PC-3 (cell line): Measurements from ENCODE around the gene TMEM37. TPM values are rescaled to one million over a fixed set of nuclear protein-coding genes. Genes with fewer than 3 reads are reported as not detected.

Experiments
- ATAC-seq: fragments of 200-7000 bp; cut with Tn5 transposase; 2 replicates; pipeline ENCODE4 v1.9.1; 2020; ENCODE audit warnings: mild to moderate bottlenecking, moderate library complexity
- BruUV-seq: library from RNA; stranded (reverse); fragments of 400-500 nt; replicated peaks from 2 replicates; lab custom pipeline; 2021; lab: Mats Ljungman, UMichigan
- CTCF ChIA-PET: fragments of 300-600 bp; sonication (Branson Sonifier 250); formaldehyde crosslinking; loops from one replicate; lab custom pipeline; 2022; ENCODE audit warnings: antibody characterized with exemption; lab: Charles Lee
- POLR2A ChIA-PET: fragments of 300-600 bp; sonication (Branson Sonifier 250); formaldehyde crosslinking; loops from one replicate; lab custom pipeline; 2022; ENCODE audit warnings: antibody characterized with exemption; ENCODE audit not compliant: unreplicated experiment; lab: Charles Lee
- DNase-seq: peaks from one replicate; pipeline ENCODE4 v3.0.0-alpha.2; 2015
- H2AFZ ChIP-seq: fragments of 300-600 bp; sonication (generic); 2 replicates; pipeline ENCODE4 v1.6.0; 2016; ENCODE audit warnings: antibody characterized with exemption, low read length
- H3F3A ChIP-seq: fragments of 300-600 bp; sonication (generic); one replicate; pipeline ENCODE4 v1.6.0; 2017; ENCODE audit warnings: antibody characterized with exemption, low read length, control low read depth, mild to moderate bottlenecking; ENCODE audit not compliant: unreplicated experiment
- H3K27ac ChIP-seq: fragments of 300-600 bp; sonication (generic); 2 replicates; pipeline ENCODE4 v1.5.1; 2016; ENCODE audit warnings: mild to moderate bottlenecking, low read length
- H3K27me3 ChIP-seq: fragments of 300-600 bp; sonication (generic); 2 replicates; pipeline ENCODE4 v1.6.1; 2016; ENCODE audit warnings: low read length, mixed read lengths
- H3K36me3 ChIP-seq: fragments of 300-600 bp; sonication (generic); 2 replicates; pipeline ENCODE4 v1.6.1; 2016; ENCODE audit warnings: low read depth, mixed run types, low read length, mixed read lengths
- H3K4me1 ChIP-seq: fragments of 300-600 bp; sonication (generic); 2 replicates; pipeline ENCODE4 v1.5.1; 2016; ENCODE audit warnings: low read length; ENCODE audit not compliant: insufficient read depth
- H3K4me2 ChIP-seq: fragments of 300-600 bp; sonication (generic); 2 replicates; pipeline ENCODE4 v1.6.0; 2016; ENCODE audit warnings: low read length
- H3K4me3 ChIP-seq: fragments of 300-600 bp; sonication (generic); 2 replicates; pipeline ENCODE4 v1.5.1; 2016; ENCODE audit warnings: mild to moderate bottlenecking, low read length, mixed read lengths
- H3K79me2 ChIP-seq: fragments of 300-600 bp; sonication (generic); 2 replicates; pipeline ENCODE4 v1.6.1; 2017; ENCODE audit warnings: low read length, mixed read lengths
- H3K9ac ChIP-seq: fragments of 300-600 bp; sonication (generic); 2 replicates; pipeline ENCODE4 v1.6.0; 2016; ENCODE audit warnings: mild to moderate bottlenecking, low read length
- H3K9me2 ChIP-seq: fragments of 300-600 bp; sonication (generic); replicated peaks from 2 replicates; pipeline ENCODE4 v1.6.1; 2016; ENCODE audit warnings: mixed run types, low read length, mixed read lengths
- H3K9me3 ChIP-seq: fragments of 300-600 bp; sonication (generic); 2 replicates; pipeline ENCODE4 v1.6.1; 2016; ENCODE audit warnings: low read length, mixed read lengths
- H4K20me1 ChIP-seq: fragments of 300-600 bp; sonication (generic); 2 replicates; pipeline ENCODE4 v1.6.1; 2016; ENCODE audit warnings: low read length, mixed read lengths
- EZH2 ChIP-seq: fragments of 300-600 bp; sonication (generic); IDR thresholded peaks from one replicate; pipeline ENCODE4 v1.6.1; 2017; ENCODE audit warnings: antibody characterized with exemption, mild to moderate bottlenecking, low read length; ENCODE audit not compliant: unreplicated experiment
- EZH2phosphoT487 ChIP-seq: fragments of 300-600 bp; sonication (generic); IDR thresholded peaks from 2 replicates; pipeline ENCODE4 v1.6.1; 2018; ENCODE audit warnings: mild to moderate bottlenecking, antibody characterized with exemption, low read length, borderline replicate concordance
- intact Hi-C: fragments of 100-400 bp; cut with micrococcal nuclease; formaldehyde crosslinking; loops from 2 replicates; pipeline ENCODE4 v1.9.0; 2023
- total RNA-seq: library from RNA; depleted of rRNA; stranded (reverse); fragments of >200 nt; gene quantifications from 2 replicates; pipeline ENCODE4 v1.2.3, GENCODE V29; 2014
- TF ChIP-seq, protein P1 (sequence below): fragments of 300-600 bp; sonication (generic); conservative IDR thresholded peaks from 2 replicates; pipeline ENCODE4 v1.5.1; 2017; ENCODE audit warnings: antibody characterized with exemption, low read depth, mild to moderate bottlenecking, low read length

The TMEM37 gene
- total RNA-seq, 1 experiment from 2014 or later, result 0.26 TPM

- no peak overlapping the region for H3K27ac ChIP-seq
- DNase-seq (no peak), ATAC-seq (no peak)
- POLR2A ChIA-PET, result no interaction called here
- TF ChIP-seq, protein P1, sequence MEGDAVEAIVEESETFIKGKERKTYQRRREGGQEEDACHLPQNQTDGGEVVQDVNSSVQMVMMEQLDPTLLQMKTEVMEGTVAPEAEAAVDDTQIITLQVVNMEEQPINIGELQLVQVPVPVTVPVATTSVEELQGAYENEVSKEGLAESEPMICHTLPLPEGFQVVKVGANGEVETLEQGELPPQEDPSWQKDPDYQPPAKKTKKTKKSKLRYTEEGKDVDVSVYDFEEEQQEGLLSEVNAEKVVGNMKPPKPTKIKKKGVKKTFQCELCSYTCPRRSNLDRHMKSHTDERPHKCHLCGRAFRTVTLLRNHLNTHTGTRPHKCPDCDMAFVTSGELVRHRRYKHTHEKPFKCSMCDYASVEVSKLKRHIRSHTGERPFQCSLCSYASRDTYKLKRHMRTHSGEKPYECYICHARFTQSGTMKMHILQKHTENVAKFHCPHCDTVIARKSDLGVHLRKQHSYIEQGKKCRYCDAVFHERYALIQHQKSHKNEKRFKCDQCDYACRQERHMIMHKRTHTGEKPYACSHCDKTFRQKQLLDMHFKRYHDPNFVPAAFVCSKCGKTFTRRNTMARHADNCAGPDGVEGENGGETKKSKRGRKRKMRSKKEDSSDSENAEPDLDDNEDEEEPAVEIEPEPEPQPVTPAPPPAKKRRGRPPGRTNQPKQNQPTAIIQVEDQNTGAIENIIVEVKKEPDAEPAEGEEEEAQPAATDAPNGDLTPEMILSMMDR, result no peak
- TF ChIP-seq EZH2, result no peak
- no peaks in the 10 kb centered on the region for H3K36me3 ChIP-seq
- no peaks in the 10 kb centered on the region for H3K9me3 ChIP-seq
- CTCF ChIA-PET, result no interaction called here
- H3K4me3 ChIP-seq, result no peak overlapping the region
- H2AFZ ChIP-seq, result no peak overlapping the region
- H3K4me1 ChIP-seq, result peaks cover 5% of the 10 kb centered on the region; the same call in 1 of the 2 replicates
- H3K79me2 ChIP-seq, result no peaks in the 10 kb centered on the region
- no peaks in the 10 kb centered on the region for H4K20me1 ChIP-seq
- no peaks in the 10 kb centered on the region for H3F3A ChIP-seq
- no TSS peak for BruUV-seq
- no peak overlapping the region for H3K4me2 ChIP-seq
- peaks cover 3% of the 10 kb centered on the region; the same call in 1 of the 2 replicates for H3K27me3 ChIP-seq
- intact Hi-C loops, result no loop called here
- H3K9me2 ChIP-seq, result no peaks in the 10 kb centered on the region
- H3K9ac ChIP-seq, result no peak overlapping the region
These were observed 1.3 kb downstream of the TMEM37 start for GRCh38 chr2:119432851-119433522.

GRCh38 chr2:119433636-119434327, 2.1 kb downstream of the TMEM37 start:
- CTCF ChIA-PET, result no interaction called here
- TF ChIP-seq, protein P1, result no peak
- TF ChIP-seq EZH2 (no peak), EZH2phosphoT487 (no peak)

DNA sequence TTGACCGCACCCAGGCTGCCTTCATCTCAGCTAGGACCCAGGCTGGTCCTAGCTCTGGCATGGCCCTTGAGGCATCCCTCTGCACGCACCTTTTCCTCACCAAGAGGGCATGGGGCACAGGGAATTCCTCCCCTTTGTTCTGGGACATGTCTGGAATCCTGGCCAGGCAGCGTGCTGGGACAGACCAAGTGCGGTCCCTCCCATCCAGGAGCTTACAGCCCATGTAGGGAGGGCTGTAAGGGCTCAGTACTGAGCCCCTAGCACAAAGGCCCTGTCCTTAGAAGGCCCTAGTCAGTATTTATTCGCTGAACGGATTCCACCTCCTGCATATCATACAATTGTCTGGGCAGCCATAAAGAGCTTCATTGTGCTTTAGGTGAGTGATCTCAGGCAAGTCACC, 3.0 kb downstream of the TMEM37 start:
- H3K36me3 ChIP-seq, result no peaks in the 10 kb centered on the region
- DNase-seq (no peak), ATAC-seq (no peak)
- ChIA-PET POLR2A (no interaction called here), CTCF (interaction anchor here (0.6 kb wide), 1 partner anchor 142 kb away, joined by 4 read pairs; no protein-coding TSS in a partner anchor)
- peaks cover 5% of the 10 kb centered on the region; the same call in 1 of the 2 replicates for H3K4me1 ChIP-seq
- H3K9me2 ChIP-seq, result no peaks in the 10 kb centered on the region
- H3K4me3 ChIP-seq, result no peak overlapping the region
- no peaks in the 10 kb centered on the region for H4K20me1 ChIP-seq
- intact Hi-C loops, result no loop called here
- TF ChIP-seq EZH2phosphoT487 (no peak), EZH2 (no peak)
- TF ChIP-seq, protein P1, result no peak
- no peak overlapping the region for H2AFZ ChIP-seq
- no peaks in the 10 kb centered on the region for H3K79me2 ChIP-seq
- H3K9ac ChIP-seq, result no peak overlapping the region
- H3F3A ChIP-seq, result no peaks in the 10 kb centered on the region
- H3K4me2 ChIP-seq, result no peak overlapping the region
- peaks cover 14% of the 10 kb centered on the region; the same call in 1 of the 2 replicates for H3K27me3 ChIP-seq
- BruUV-seq, result no TSS peak
- no peaks in the 10 kb centered on the region for H3K9me3 ChIP-seq
- H3K27ac ChIP-seq, result no peak overlapping the region

More at GRCh38 chr2:119433636-119434327, 2.1 kb downstream of the TMEM37 start:
- peaks cover 5% of the 10 kb centered on the region; the same call in 1 of the 2 replicates for H3K4me1 ChIP-seq
- H3F3A ChIP-seq, result no peaks in the 10 kb centered on the region
- BruUV-seq, result no TSS peak
- no peak overlapping the region for H3K4me2 ChIP-seq
- peaks cover 8% of the 10 kb centered on the region; the same call in 1 of the 2 replicates for H3K27me3 ChIP-seq
- no peaks in the 10 kb centered on the region for H3K79me2 ChIP-seq
- ATAC-seq (no peak), DNase-seq (no peak)
- POLR2A ChIA-PET, result no interaction called here
- H2AFZ ChIP-seq, result no peak overlapping the region
- H3K4me3 ChIP-seq, result no peak overlapping the region
- no peaks in the 10 kb centered on the region for H3K36me3 ChIP-seq
- no peaks in the 10 kb centered on the region for H3K9me2 ChIP-seq
- H3K9ac ChIP-seq, result no peak overlapping the region
- no peak overlapping the region for H3K27ac ChIP-seq
- intact Hi-C loops, result no loop called here
- H4K20me1 ChIP-seq, result no peaks in the 10 kb centered on the region
- H3K9me3 ChIP-seq, result no peaks in the 10 kb centered on the region
